ENCODE measurements around the gene CNN2. TPM values are rescaled to one million over a fixed set of nuclear protein-coding genes. Genes with fewer than 3 reads are reported as not detected.
A peak's percentile ranks its signal among the peaks of the same experiment; 100 is the strongest.

The CNN2 gene
- polyA plus RNA-seq, 1 donor from 2014 or later, result 42.8 TPM

- no peaks in the 10 kb centered on the region for H3F3A ChIP-seq (ENCODE audit: insufficient read depth, low read length, poor library complexity, severe bottlenecking)
- no peak overlapping the region for H3K4me2 ChIP-seq (ENCODE audit: low read length)
- H3K4me3 ChIP-seq (ENCODE audit: low read length), result peak overlapping the region; percentile 7
- peaks cover 43% of the 10 kb centered on the region for H3K79me2 ChIP-seq (replicated peaks; ENCODE audit: insufficient read depth, low read length)
- H3K9ac ChIP-seq (ENCODE audit: low read length), result peak overlapping the region; percentile 16
- H3K36me3 ChIP-seq (ENCODE audit: insufficient read depth, low read length), result no peaks in the 10 kb centered on the region
- H4K20me1 ChIP-seq (ENCODE audit: insufficient read depth), result peaks cover 12% of the 10 kb centered on the region
- H3K9me3 ChIP-seq (ENCODE audit: low read length), result no peaks in the 10 kb centered on the region
- TF ChIP-seq EP300 (conservative IDR thresholded peaks at IDR 0.05; ENCODE audit: poor library complexity, severe bottlenecking) (no peak), TAF1 (IDR thresholded peaks at IDR 0.05; ENCODE audit: low read depth) (no peak), MXI1 (conservative IDR thresholded peaks at IDR 0.05; ENCODE audit: poor library complexity, severe bottlenecking) (no peak), RAD21 (conservative IDR thresholded peaks at IDR 0.05) (no peak), SMC3 (conservative IDR thresholded peaks at IDR 0.05; ENCODE audit: poor library complexity) (no peak), REST (IDR thresholded peaks at IDR 0.05; ENCODE audit: borderline replicate concordance) (no peak), POLR2AphosphoS5 (IDR thresholded peaks at IDR 0.05) (no peak), CTCF (IDR thresholded peaks at IDR 0.05; ENCODE audit: poor library complexity, severe bottlenecking) (no peak), EZH2 (IDR thresholded peaks at IDR 0.05; ENCODE audit: borderline replicate concordance, insufficient read depth, low read length, poor library complexity, severe bottlenecking) (no peak)
- no peaks in the 10 kb centered on the region for H3K9me2 ChIP-seq (ENCODE audit: insufficient read depth, low read length)
- H2AFZ ChIP-seq (ENCODE audit: low read depth, low read length), result no peak overlapping the region
- H3K27me3 ChIP-seq (ENCODE audit: insufficient read depth, low read depth, low read length), result no peaks in the 10 kb centered on the region
- H3K27ac ChIP-seq (ENCODE audit: low read length), result no peak overlapping the region
Measured at GRCh38 chr19:1017115-1017905, 9.1 kb upstream of the CNN2 start.

GRCh38 chr19:1017906-1018305 is 8.5 kb upstream of the CNN2 start:
- no peaks in the 10 kb centered on the region for H3K36me3 ChIP-seq (ENCODE audit: insufficient read depth, low read length)
- H3K9me3 ChIP-seq (ENCODE audit: low read length), result no peaks in the 10 kb centered on the region
- peaks cover 43% of the 10 kb centered on the region for H3K79me2 ChIP-seq (replicated peaks; ENCODE audit: insufficient read depth, low read length)
- no peak overlapping the region for H2AFZ ChIP-seq (ENCODE audit: low read depth, low read length)
- peak overlapping the region; percentile 16 for H3K4me3 ChIP-seq (ENCODE audit: low read length)
- H4K20me1 ChIP-seq (ENCODE audit: insufficient read depth), result peaks cover 12% of the 10 kb centered on the region
- H3K9me2 ChIP-seq (ENCODE audit: insufficient read depth, low read length), result no peaks in the 10 kb centered on the region
- no peaks in the 10 kb centered on the region for H3K27me3 ChIP-seq (ENCODE audit: insufficient read depth, low read depth, low read length)
- H3K9ac ChIP-seq (ENCODE audit: low read length), result peak overlapping the region; percentile 16
- H3F3A ChIP-seq (ENCODE audit: insufficient read depth, low read length, poor library complexity, severe bottlenecking), result no peaks in the 10 kb centered on the region
- TF ChIP-seq SMC3 (conservative IDR thresholded peaks at IDR 0.05; ENCODE audit: poor library complexity), result no peak
- TF ChIP-seq REST (IDR thresholded peaks at IDR 0.05; ENCODE audit: borderline replicate concordance), result no peak
- TF ChIP-seq EP300 (conservative IDR thresholded peaks at IDR 0.05; ENCODE audit: poor library complexity, severe bottlenecking), result no peak
- TF ChIP-seq POLR2AphosphoS5 (IDR thresholded peaks at IDR 0.05), result no peak
- TF ChIP-seq RAD21 (conservative IDR thresholded peaks at IDR 0.05), result no peak
- TF ChIP-seq MXI1 (conservative IDR thresholded peaks at IDR 0.05; ENCODE audit: poor library complexity, severe bottlenecking), result no peak
- no peak for TF ChIP-seq EZH2 (IDR thresholded peaks at IDR 0.05; ENCODE audit: borderline replicate concordance, insufficient read depth, low read length, poor library complexity, severe bottlenecking)
- no peak for TF ChIP-seq TAF1 (IDR thresholded peaks at IDR 0.05; ENCODE audit: low read depth)
- no peak for TF ChIP-seq CTCF (IDR thresholded peaks at IDR 0.05; ENCODE audit: poor library complexity, severe bottlenecking)
- H3K4me2 ChIP-seq (ENCODE audit: low read length), result no peak overlapping the region
- no peak overlapping the region for H3K27ac ChIP-seq (ENCODE audit: low read length)

Measured in neural cell (in vitro differentiated cells).